GM18867 (cell line): ENCODE data around the gene SF3B3.
"Not testable (repeated sequence)": the region's sequence is repeated elsewhere in the genome, so short reads cannot be mapped to it uniquely, and the experiment has no call there.

Source experiments
- ATAC-seq: cut with Tn5 transposase; IDR thresholded peaks from one replicate; pipeline ENCODE4 v1.9.1; 2021; ENCODE audit warnings: mild to moderate bottlenecking, moderate library complexity; ENCODE audit not compliant: unreplicated experiment

The SF3B3 gene

GRCh38 chr16:70612931-70613330 is 89.3 kb downstream of the SF3B3 start:
- ATAC-seq, result no peak

DNA sequence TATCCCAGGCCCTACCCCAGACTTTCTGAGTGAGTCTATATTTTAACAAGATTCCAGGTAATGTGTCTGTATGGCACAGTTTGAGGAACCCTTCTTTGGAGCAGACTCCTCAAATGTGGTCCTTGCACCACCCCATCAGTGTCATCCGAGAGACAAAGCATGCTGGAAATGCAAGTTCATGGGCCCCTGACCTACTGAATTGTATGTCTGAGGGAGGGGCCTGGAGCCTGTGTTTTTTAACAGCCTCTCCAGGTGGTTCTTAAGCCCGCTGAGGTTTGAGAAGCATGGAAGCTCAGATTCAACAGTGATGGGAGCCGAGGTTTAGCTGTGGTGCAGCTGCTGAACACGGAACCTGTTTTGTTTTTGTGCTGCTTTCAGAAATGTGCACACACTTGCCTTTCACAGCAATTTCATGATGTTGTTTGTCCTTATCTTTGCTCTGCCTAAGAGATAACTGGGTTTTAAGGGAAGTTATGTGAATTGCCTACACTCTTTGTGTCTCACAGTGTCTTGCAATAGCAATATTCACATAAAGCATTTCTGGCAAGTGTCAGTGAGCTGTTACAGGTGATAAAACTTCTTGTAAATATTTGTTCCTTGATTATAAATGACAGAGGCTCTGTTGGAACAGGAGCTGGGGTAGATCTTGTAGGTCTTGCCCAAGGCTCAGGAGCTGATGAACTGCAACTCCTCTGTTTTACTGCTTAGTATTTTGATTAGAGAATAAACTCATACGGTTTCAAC is 90.8 kb downstream of the SF3B3 start:
- no peak for ATAC-seq

GRCh38 chr16:70615945-70616344 is 92.3 kb downstream of the SF3B3 start:
- ATAC-seq, result no peak

DNA sequence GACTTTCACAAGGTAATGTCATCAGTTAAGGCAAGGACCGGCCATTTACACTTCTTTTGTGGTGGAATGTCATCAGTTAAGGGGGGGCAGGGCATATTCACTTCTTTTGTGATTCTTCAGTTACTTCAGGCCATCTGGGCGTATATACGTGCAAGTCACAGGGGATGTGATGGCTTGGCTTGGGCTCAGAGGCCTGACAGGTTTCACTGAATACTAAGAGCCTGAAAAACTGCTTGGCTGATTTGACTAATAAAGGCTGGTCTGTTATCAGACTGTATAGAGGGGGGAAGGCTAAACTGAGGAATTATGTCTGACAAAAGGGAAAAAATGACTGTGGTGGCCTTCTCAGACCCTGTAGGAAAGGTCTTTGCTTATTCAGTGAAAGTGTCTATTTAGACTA is 98.2 kb downstream of the SF3B3 start:
- ATAC-seq, result not testable (repeated sequence)
